Panc1 (cell line): ENCODE measurements around the gene ST6GALNAC6.

Experiments
- CTCF ChIP-seq: fragments of 450-650 bp; IDR thresholded peaks from 2 replicates; pipeline ENCODE4 v1.5.1; 2017; ENCODE audit warnings: mild to moderate bottlenecking
- REST ChIP-seq, 2 experiments: IDR thresholded peaks; 2 replicates each; pipeline ENCODE4 v1.6.1; 2011 to 2012; ENCODE audit warnings: low read depth in 2 of 2, control low read depth in 1 of 2, low read length in 1 of 2, mild to moderate bottlenecking in 1 of 2, moderate library complexity in 1 of 2; ENCODE audit not compliant: insufficient read depth in 1 of 2
- SIN3A ChIP-seq: IDR thresholded peaks from 2 replicates; pipeline ENCODE4 v1.6.1; 2012; ENCODE audit warnings: low read depth, mild to moderate bottlenecking, low read length, moderate library complexity, borderline replicate concordance; ENCODE audit not compliant: insufficient read depth

GRCh38 chr9:127896395-127897192, 2.8 kb downstream of the ST6GALNAC6 start:
- TF ChIP-seq CTCF (no peak), REST (IDR thresholded peaks at IDR 0.05; ENCODE audit: insufficient read depth in 1 of 2, low read depth in 2 of 2, low read length in 1 of 2) (no peak), SIN3A (no peak)
